GM19193 (cell line): ENCODE measurements around the gene ZC3H14.

ENCODE experiments used
- POLR2A ChIP-seq: IDR thresholded peaks from 4 replicates; pipeline ENCODE4 v1.6.1; 2011; ENCODE audit not compliant: insufficient read depth, insufficient read length; ENCODE audit errors: extremely low read depth

The ZC3H14 gene

DNA sequence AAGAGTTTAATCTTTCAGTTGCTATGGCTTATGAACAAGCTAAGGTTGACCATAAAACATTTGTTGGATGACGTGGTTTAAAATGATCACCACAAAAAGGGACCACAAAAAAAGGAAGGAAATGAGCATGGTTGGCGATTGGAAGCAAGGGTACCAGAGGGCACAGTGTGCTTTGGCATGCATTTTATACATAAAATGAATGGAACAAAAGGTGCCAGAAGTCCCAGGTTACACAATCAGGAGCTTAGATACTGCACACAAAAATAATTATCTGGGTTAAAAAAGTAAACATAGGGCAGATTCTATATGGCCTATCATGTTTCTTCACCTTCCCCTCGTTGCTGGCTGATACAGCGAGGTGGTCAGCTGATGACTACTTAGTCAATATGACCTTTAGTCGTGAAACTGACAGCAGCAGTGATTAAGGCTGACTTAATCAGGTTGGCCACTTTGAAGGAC, 50.7 kb downstream of the ZC3H14 start:
- no peak for TF ChIP-seq POLR2A

DNA sequence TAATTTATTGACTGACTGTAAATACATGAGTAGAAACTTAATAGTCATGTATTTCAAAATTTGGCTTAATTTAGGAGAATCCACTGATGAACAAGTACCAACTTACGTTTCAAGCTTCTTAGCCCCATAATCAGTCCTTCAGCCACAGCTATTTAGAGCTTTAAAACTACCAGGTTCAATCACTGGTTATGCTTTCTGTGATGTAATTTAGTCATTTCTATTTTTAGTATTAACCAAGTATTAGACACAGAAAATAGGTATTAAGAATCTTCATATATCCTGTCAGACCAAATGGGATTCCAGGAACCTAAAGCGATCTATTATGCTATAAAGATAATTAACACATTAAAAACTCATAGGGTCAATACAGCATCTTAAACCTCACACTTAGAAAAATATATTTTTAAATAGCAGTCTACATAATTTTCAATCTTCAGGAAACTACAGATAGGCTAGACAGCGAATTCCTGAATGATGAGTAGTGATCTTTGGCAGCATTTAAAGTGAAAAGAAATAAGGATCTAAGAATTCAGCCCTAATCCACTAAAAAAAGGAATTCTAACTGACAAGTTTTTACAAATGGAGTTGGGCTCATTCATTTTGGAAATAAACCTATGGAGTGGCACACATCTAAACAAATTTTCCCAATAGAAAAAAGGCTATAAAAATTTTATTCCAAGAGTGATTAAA, 51.5 kb downstream of the ZC3H14 start:
- TF ChIP-seq POLR2A = no peak

DNA sequence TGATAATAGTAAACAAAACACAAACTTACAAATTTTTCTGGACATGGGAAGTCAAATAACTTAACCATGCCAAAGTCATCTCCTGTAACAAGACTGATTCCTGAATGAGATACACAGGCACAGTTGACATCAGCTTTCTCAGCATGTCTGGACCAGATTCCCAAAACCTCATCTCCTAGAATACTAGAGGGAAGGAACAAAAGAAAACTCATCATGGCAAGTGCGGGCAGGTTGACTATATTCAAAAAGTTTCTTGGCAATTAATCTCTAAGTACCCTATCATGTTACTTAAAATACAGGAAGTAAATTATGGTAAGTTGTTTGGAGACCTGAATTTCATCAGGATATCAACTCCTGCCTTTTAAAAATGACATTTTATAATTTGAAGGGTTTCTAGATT, 53.9 kb downstream of the ZC3H14 start:
- TF ChIP-seq POLR2A = no peak

DNA sequence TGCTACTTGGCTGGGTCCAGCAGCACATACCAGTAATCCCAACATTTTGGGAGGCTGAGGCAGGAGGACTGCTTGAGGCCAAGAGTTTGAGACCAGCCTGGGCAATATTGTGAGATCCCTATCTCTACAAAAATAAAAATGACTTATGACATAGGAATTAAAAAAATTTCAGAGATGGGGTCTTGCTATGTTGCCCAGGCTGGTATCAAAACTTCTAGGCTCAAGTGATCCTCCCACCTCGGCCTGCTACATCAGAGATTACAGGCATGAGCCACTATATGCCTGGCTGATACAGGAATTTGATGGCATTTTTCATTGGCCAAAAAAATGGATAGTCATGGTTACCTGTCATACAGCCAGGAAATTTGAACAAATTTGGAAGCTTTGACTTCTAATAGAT, 54.6 kb downstream of the ZC3H14 start:
- no peak for TF ChIP-seq POLR2A

DNA sequence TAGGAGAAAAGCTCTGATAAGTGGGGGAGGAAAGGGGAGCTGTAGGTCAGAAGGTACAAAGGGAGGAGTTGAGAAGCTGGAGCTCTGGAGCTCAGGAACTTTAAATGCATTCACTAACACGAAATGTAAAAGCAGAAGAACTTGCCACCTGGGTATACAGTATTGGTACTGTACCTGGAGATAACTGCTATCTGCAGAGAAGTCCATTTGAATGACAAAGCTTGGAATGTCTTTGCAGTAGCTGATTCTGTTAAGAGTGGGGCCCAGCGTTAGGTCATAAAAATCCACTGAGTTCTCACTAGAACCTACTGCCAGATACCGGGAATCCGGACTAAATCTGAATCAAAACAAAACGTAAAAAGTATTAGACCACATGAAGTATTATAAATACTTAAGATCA, 55.6 kb downstream of the ZC3H14 start:
- no peak for TF ChIP-seq POLR2A

DNA sequence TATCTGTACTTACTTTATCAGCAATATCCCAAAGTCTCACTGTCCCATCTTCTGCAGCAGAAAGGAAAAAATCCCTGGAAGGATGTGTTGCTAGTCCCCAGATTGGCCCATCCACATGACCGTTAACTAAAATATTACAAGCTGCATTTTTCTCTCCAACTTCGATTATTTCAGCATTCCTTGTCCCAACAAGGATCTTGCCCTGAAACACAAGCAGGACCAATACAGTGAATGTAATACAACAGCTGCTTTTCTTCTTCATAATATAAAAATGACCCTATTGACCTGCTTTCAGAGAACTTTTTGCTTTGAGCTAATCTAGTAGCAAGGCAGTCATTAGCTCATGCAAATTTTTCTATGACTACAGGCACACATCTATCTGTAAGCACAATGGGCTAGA, 58.3 kb downstream of the ZC3H14 start:
- TF ChIP-seq POLR2A = no peak

DNA sequence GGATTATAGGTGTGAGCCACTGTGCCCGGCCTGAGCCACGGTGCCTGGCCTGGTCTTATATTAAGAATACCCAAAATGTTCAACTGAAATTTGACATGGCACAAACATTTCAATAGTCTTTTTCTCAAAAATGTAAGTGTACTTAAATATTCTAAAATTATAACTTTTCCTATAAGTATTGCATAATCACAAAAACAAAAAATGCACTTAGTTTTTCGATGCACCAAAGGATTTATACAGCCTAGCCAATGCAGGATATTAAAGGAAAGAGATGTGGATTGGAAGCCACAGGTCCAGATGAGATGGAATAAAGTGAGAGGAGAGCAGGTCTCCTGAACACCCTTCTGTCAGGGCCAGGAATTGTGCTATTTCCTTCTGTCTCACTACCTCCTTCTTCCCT, 62.8 kb downstream of the ZC3H14 start:
- TF ChIP-seq POLR2A = no peak

DNA sequence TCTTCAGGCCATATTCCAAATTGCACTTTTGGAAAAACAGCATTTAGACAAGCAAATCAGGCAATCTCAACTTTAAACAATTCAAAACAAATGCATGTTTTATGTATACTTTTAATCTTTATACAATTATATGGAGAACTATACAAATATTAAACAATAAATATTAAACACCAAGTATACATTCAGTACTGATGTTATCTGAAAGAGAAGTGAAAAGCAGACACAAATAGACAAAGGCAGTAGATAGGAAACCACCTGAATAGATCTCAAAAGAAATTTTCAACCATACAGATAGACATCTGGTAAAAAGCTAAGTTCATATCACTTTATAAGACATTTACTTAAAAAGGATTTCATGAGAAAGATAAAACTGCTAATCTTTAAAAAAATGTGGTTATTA, 65.2 kb downstream of the ZC3H14 start:
- TF ChIP-seq POLR2A = no peak

DNA sequence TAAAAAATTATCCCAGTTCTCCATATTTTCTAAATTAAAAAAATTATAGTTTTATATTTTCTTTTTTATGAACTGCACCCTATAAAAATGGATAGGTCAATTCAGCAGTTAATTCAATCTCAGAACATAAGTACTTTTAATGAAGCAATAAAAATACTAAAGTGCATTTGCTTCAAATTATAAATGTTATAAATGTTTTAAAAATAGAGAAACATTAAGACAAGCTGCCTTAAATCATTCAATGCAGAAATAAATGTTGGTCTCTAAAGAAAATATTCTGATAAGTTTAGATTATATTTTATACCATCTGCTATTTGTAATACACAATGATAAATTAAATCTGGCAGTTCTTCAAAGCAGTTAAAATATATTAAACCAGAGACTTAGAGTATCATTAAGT, 65.6 kb downstream of the ZC3H14 start:
- no peak for TF ChIP-seq POLR2A

DNA sequence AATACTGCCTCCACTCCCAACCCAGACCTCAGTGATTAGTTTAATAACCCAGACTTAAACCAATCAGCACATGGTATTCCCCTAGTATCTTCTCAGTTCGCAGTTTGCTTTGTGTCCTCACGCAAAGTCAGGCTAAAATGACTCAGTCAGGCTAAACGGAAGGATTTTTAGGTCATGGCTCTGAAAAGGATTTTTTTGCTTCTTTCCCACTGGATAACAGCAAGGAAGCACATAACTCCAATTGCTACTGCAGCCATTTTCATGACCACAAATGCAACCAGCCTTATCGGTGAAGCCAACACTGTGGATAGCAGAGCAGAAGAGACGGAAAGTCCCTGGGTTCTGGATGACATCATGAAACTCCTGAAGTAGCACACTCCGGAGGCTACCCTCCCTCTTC, 67.7 kb downstream of the ZC3H14 start:
- no peak for TF ChIP-seq POLR2A

DNA sequence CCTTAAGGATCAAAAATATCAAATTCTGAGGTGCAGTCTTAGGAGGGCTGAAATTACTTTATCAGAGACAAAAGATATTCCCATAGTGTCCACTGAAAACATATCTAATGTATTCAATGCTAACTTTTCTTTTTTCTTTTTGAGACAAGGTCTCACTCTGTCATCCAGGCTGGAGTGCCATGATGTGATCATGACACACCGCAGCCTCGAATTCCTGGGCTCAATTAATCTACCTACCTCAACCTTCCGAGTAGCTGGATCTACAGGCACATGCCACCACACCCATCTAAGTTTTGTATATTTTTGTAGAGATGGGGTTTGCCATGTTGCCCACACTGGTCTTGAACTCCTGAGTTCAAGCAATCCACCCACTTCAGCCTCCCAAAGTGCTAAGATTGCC, 68.3 kb downstream of the ZC3H14 start:
- TF ChIP-seq POLR2A = no peak

DNA sequence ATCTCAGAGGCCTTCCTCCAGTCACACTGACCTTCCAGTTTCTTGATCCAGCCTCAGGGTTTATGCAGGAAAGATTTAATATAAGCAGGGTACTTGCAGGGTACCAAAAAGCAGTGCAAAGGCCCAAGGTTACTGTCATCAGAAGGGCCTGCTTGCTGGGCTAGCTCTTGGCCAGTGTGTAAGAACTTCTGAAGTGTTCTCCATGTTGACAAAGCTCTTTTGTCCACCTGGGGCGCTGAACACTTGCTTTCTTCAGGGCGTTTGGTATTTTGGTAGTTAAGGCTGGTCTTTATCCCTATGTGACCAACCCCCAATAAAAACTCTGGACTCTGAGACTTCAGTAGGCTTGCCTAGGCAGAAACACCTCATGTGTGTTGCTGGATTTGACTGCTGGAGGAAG, 69.7 kb downstream of the ZC3H14 start:
- TF ChIP-seq POLR2A = no peak

DNA sequence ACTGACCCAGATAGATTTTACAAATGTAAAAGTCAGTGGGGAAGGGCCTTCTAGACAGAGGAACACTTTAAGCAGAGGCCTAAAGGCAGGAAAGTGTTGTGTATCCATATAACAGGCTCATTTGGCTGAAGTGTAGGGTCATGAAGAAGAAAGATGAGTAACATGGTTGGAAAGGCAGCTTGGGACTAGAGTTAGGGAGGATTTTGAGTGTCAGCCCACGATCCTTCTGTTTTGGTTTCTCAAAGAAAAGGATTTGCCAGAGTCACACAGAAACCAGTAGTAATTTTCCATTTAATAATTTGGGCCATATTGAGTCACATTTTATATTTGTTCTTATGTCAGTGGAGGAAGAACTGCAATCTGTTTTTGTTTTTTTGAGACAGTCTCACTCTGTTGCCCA, 76.4 kb downstream of the ZC3H14 start:
- no peak for TF ChIP-seq POLR2A

DNA sequence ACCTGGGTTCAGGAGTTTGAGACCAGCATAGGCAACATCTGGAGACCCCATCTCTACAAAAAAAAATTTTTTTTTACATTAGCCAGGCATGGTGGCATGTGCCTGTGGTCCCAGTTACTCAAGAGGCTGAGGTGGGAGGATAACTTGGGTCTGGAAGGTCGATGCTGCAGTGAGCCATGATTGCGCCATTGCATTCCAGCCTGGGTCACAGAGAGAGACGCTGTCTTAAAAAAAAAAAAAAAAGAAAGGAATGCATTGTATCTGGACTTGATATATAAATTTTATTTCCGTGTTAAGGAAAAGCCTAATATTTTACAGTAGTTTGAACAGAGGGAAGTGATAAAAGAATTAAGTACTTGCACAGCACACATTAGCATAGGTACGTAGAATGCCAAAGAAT, 97.2 kb downstream of the ZC3H14 start:
- no peak for TF ChIP-seq POLR2A

DNA sequence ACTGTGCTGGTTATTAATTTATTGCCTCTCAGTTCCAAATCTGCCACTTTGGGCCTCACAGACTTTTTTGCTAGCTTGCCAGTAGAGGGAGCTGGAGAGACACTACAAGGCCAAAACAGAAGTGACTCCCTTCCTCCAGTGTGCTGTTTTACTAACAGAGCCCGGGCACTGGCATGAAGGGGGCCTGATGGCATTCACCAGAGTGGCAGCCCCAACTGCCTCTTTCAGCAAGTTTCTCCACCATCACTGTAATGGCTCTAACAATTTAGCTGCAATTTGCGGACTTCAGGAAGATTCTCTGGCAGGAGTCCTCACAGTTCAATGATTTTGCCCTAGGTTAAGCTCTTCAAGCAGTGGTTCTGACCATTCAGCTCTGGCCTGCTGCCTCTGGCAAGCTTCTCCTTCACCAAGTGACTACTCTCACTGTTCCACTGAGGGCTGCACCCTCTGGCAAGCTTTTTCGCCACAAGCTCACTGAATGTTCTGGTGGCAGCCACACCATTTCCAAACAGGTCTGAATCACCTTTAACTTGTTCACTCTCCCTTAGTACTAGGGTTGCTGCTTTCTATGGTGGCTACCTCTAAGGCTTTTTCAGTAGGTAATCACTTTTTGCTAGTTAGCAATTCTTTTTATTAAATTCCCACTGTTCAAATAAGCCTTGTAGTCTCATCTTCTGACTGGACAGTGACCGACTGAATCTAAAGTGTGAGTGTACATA, 104.9 kb downstream of the ZC3H14 start:
- no peak for TF ChIP-seq POLR2A

DNA sequence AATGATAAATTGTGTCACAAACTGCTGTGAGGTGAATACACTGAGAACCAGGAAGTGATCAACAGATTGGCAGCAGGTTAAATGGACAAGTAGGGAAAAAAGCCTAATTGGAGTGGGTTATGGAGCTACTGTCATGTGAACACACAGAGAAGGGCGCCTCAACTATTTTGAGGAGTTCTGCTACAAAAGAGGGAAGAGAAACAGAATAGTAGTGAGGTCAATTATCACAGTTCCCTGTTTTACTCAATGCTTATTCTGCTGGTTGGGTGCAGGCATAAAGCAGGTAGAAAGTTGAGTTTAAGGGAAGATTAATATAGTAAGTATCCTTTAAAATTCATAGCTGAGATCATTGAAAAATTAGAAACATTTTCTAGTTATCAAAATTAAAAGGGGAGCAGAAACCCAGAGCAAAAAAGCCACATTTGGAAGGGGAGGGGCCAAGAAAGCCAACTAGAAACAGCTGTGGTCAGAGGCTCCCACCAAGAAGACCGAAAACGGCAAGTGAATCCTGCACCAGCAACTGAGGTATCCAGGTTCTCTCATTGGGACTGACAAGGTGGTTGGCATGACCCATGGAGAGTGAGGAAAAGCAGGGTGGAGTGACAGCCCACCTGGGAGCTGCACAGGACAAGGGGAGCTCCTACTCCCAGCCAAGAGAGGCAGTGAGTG, 105.7 kb downstream of the ZC3H14 start:
- TF ChIP-seq POLR2A = no peak

DNA sequence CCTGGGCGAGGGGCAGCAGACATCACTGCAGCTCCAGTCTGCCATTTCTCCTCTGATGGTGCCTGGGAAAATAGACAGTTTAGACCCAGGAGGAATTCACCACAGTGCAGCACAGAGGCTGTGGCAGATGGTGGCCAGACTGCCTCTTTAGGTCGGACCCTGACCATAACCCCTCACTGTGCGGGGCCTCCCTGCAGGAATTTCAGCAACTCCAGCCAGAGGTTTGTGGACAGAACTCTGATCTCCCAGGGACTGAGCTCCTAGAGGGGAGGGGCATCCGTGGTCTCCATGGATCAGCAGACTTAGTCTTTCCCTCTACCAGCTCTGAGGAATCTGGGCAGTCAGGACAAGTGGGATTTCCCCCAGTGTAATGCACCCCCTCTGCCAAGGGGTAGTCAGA, 106.5 kb downstream of the ZC3H14 start:
- no peak for TF ChIP-seq POLR2A
